Thymus (tissue), 11 donors: ENCODE results near the gene HS6ST3. TPM values are rescaled to one million over a fixed set of nuclear protein-coding genes. Genes with fewer than 3 reads are reported as not detected.

Experiments used
- DNase-seq, 9 donors: peaks; one replicate each; pipeline ENCODE4 v3.0.0-alpha.2; 2013; ENCODE audit warnings: low spot score in 9 of 9, low read depth in 6 of 9, missing footprints in 1 of 9
- H3K27ac ChIP-seq, 2 donors: one replicate each; pipeline ENCODE4 v1.5.1; 2013; ENCODE audit warnings: control low read depth in 1 of 2, low read depth in 1 of 2, low read length in 1 of 2, mild to moderate bottlenecking in 1 of 2, moderate library complexity in 1 of 2
- H3K27me3 ChIP-seq, 2 donors: one replicate each; pipeline ENCODE4 v1.5.1; 2013; ENCODE audit warnings: low read length in 1 of 2; ENCODE audit not compliant: control insufficient read depth in 2 of 2, insufficient read depth in 1 of 2
- H3K36me3 ChIP-seq, 2 donors: one replicate each; pipeline ENCODE4 v1.5.1; 2013; ENCODE audit warnings: low read length in 1 of 2, mild to moderate bottlenecking in 1 of 2, moderate library complexity in 1 of 2; ENCODE audit not compliant: control insufficient read depth in 2 of 2, insufficient read depth in 2 of 2
- H3K4me1 ChIP-seq, 2 donors: one replicate each; pipeline ENCODE4 v1.5.1; 2013; ENCODE audit warnings: low read length in 2 of 2; ENCODE audit not compliant: control insufficient read depth in 2 of 2, insufficient read depth in 2 of 2
- H3K4me3 ChIP-seq, 2 donors: one replicate each; pipeline ENCODE4 v1.5.1; 2013; ENCODE audit warnings: low read length in 2 of 2, control low read depth in 1 of 2, mild to moderate bottlenecking in 1 of 2
- H3K9me3 ChIP-seq, 2 donors: one replicate each; pipeline ENCODE4 v1.5.1; 2013; ENCODE audit warnings: low read length in 1 of 2, mild to moderate bottlenecking in 1 of 2; ENCODE audit not compliant: control insufficient read depth in 2 of 2, insufficient read depth in 1 of 2
- WGBS: extraction: QIAGEN DNeasy Blood & Tissue Kit; methylation state at CpG from one replicate; pipeline ENCODE4 v1.1.7; 2013; 5-methylcytosine and 5-hydroxymethylcytosine counted together
- polyA plus RNA-seq: library from polyadenylated mRNA; stranded (reverse); fragments of 200-250 nt; gene quantifications from one replicate; pipeline ENCODE4 v1.2.3, GENCODE V29; 2013
- total RNA-seq: library from RNA; stranded (reverse); fragments of 120-200 nt; gene quantifications from one replicate; pipeline ENCODE4 v1.2.4, GENCODE V29; 2013
- donor health status: healthy.

Gene HS6ST3
- total and polyA plus RNA-seq, 2 donors, result 0.05 to 0.07 TPM

DNA sequence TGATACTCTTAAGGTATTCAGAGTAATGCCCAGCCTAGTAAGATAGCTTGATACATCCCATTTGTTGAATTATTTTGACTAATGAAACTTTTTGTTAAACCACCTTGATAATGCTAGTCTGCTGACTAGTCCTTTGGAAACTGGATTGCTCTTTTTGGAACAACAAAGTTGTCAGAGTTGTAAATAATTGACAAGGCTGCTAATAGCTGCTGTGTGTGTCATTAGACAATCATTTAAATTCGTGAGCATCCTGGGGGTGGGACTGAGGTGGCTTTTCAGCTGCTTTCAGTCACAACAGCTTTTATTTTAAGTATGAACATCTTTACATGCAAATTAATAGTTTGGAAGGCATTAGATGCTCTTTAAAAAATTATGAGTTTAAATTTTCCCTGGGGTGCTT is 153.5 kb downstream of the HS6ST3 start:
- Histone ChIP-seq H3K4me3 (no peak overlapping the region), H3K27me3 (no peaks in the 10 kb centered on the region), H3K36me3 (no peaks in the 10 kb centered on the region), H3K9me3 (no peaks in the 10 kb centered on the region), H3K27ac (no peak overlapping the region), H3K4me1 (no peaks in the 10 kb centered on the region)
- WGBS, result 70% methylated on average over 1 of the region's 1 CpG
- DNase-seq, result no peak

DNA sequence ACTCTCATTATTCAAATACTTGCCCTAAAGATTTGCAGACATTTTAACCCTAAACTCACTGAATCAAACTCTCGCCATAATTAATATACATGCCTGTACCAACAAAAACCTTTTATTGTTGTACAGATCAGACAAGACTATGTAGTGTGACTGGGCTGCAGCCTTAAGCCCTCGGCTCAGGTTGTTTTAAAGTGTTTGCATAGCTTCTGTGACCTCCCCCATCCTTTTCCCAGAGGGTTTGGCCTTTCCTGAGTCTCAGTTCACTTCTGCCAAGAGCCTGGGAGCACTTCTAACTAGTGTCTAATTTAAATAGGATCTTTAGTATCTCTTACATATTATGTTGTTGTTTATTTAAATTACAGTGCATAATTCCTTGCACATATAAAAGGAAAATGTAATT is 158.2 kb downstream of the HS6ST3 start:
- 80% methylated on average over 2 of the region's 2 CpGs for WGBS
- H3K4me3 ChIP-seq, result no peak overlapping the region

DNA sequence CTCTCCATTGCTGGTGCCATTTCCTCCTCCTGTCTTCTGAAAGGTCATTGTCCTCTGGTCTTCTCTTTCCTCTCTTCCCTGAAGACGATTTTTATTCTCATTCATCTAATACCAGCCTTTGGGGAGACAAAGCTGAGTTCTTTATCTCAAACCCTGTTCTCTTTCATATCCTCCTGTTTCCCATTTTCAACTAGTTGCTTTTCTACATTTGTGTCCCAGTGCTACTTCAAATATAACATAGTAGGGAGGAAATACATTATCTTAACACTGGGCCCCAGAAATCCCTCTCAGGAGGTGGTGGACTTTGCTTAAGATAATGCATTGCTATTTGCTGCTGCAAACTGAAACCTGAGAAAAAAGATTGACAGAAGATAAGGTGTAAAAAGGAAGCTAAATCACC is 159.1 kb downstream of the HS6ST3 start:
- Histone ChIP-seq H3K4me3 (no peak overlapping the region), H3K27me3 (no peaks in the 10 kb centered on the region), H3K4me1 (no peaks in the 10 kb centered on the region), H3K36me3 (no peaks in the 10 kb centered on the region), H3K9me3 (no peaks in the 10 kb centered on the region), H3K27ac (no peak overlapping the region)
- WGBS, result 84% methylated on average over 1 of the region's 1 CpG
- DNase-seq, result no peak

More for the DNA sequence above, 158.2 kb downstream of the HS6ST3 start:
- Histone ChIP-seq H3K9me3 (no peaks in the 10 kb centered on the region), H3K36me3 (no peaks in the 10 kb centered on the region), H3K27me3 (no peaks in the 10 kb centered on the region), H3K4me1 (no peaks in the 10 kb centered on the region), H3K27ac (no peak overlapping the region)
- DNase-seq, result no peak

DNA sequence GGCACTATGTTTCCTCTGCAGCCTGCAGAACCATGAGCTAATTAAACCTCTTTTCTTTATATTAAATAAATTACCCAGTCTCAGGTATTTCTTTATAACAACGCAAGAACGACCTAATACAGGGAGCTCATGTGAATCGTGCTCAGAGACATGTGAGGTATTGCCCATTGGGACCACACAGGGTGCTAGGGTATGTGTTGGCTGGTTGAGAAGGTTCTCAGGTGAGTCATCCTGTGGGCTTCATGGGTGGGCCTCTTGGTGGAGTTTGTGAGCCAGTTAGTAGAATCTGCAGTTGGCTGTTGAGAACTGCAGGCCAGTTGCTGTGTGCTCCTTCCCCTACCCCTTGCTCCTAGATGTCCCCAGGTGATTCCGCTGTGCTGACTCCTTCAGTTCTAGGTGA is 163.0 kb downstream of the HS6ST3 start:
- H3K36me3 ChIP-seq, result no peaks in the 10 kb centered on the region
- WGBS, result 97% methylated on average over 4 of the region's 4 CpGs
- H3K9me3 ChIP-seq, result no peaks in the 10 kb centered on the region
- no peaks in the 10 kb centered on the region for H3K27me3 ChIP-seq
- no peak for DNase-seq
- H3K27ac ChIP-seq, result no peak overlapping the region
- no peak overlapping the region for H3K4me3 ChIP-seq
- no peaks in the 10 kb centered on the region for H3K4me1 ChIP-seq

DNA sequence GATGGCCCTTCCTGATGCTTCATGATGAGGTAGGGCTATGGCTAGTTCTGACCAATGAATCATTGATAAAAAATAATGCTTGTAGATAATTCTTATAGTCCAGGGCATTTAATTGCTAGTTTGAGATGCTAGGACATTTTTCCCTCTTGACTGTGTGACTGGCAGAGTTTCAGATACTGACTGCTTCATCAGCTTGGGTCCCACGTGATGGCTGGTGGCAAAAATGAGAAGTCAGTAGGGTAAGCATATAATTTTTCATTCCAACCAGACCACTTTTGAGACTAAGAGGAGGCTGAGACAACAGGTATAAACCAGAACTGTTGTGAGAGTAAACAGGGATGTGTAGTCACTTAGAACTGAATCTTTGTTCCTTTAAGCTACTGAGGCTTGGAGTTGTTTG is 183.3 kb downstream of the HS6ST3 start:
- no peak for DNase-seq
- H3K4me1 ChIP-seq, result no peaks in the 10 kb centered on the region
- H3K36me3 ChIP-seq, result no peaks in the 10 kb centered on the region
- no peaks in the 10 kb centered on the region for H3K9me3 ChIP-seq
- 75% methylated on average over 1 of the region's 1 CpG for WGBS
- H3K4me3 ChIP-seq, result no peak overlapping the region
- H3K27me3 ChIP-seq, result no peaks in the 10 kb centered on the region
- H3K27ac ChIP-seq, result no peak overlapping the region

DNA sequence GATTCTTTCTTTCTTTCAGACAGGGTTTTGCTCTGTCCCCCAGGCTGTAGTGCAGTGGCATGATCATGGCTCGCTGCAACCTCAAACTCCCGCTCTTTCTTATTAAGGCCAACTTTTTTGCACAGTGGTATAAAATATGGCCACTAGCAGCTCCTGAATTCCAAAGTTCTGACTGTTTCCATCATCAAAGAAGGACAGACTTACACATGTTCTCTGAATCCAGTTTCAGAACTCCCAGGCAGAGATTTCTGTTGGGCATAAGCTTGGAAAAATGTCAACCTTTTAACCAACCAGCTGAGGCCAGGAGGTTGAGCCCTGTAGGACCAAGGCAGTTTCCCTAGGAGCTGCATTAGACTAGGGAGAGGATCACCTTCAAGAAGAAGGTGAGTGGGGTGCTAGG is 184.1 kb downstream of the HS6ST3 start:
- Histone ChIP-seq H3K27ac (no peak overlapping the region), H3K9me3 (no peaks in the 10 kb centered on the region), H3K4me1 (no peaks in the 10 kb centered on the region), H3K27me3 (no peaks in the 10 kb centered on the region), H3K36me3 (no peaks in the 10 kb centered on the region), H3K4me3 (no peak overlapping the region)
- 97% methylated on average over 2 of the region's 2 CpGs for WGBS
- no peak for DNase-seq

DNA sequence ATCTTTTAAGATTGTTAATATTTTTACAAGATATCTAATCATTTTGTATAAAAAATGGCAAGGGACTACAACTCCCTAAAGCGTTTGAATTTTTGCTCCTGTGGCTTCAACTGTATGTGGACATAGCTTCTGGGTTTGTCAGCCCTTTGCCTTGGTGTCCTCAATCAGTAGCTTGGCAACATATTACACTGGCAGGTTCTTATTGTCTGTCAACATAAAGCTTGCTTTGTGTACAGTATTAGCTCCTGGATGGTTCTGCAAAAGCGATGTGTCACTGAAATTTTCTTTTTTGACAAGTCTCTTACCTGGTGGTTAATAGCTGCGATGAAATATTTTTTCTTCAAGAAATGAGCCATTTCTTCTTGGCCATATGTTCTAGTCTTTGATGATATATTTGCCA is 190.0 kb downstream of the HS6ST3 start:
- H3K4me1 ChIP-seq, result no peaks in the 10 kb centered on the region
- no peaks in the 10 kb centered on the region for H3K27me3 ChIP-seq
- H3K27ac ChIP-seq, result no peak overlapping the region
- WGBS, result 82% methylated on average over 3 of the region's 3 CpGs
- DNase-seq, result no peak
- H3K4me3 ChIP-seq, result no peak overlapping the region
- no peaks in the 10 kb centered on the region for H3K36me3 ChIP-seq
- no peaks in the 10 kb centered on the region for H3K9me3 ChIP-seq

DNA sequence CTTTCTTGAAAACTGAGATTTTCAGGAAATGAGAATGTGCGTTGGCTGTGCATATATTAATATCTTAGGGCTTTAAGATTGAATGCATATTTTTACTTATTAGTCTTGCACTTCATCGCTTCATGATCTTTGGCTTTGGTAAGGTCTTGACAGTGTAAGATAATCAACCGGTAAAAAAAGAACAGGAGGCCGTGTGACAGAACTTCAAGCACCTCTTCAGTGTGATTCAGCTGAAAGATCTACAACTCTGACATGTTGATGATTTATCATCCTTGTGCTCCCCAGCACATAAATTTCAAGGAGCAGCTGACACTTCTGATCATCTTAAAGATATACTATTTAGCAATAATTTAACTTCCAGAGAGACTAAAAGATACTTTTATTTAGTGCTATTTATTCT is 195.1 kb downstream of the HS6ST3 start:
- Histone ChIP-seq H3K27me3 (no peaks in the 10 kb centered on the region), H3K27ac (no peak overlapping the region), H3K4me1 (no peaks in the 10 kb centered on the region), H3K36me3 (no peaks in the 10 kb centered on the region), H3K4me3 (no peak overlapping the region), H3K9me3 (no peaks in the 10 kb centered on the region)
- WGBS, result 88% methylated on average over 4 of the region's 4 CpGs
- DNase-seq, result no peak

DNA sequence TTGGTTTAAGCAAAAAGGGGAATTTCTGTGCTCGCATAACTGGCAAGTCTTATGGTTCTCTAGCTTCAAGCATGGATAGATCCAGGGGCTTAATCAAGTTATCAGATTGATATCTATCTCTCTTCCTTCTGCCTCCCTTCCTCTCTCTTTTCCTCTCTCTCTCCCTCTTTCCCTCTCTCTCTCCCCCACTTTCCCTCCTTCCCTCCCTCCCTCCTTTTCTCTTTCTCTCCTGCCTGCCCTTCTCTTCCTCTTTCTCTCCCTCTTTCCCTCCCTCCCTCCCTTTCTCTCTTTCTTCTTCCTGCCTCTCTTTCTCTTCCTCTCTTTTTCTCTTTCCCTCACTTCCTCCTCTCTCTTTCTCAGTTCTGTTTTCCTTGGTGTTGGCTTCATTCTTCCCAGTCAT is 195.8 kb downstream of the HS6ST3 start:
- DNase-seq, result no peak
- Histone ChIP-seq H3K9me3 (no peaks in the 10 kb centered on the region), H3K4me1 (no peaks in the 10 kb centered on the region), H3K4me3 (no peak overlapping the region), H3K27ac (no peak overlapping the region), H3K27me3 (no peaks in the 10 kb centered on the region), H3K36me3 (no peaks in the 10 kb centered on the region)
- 95% methylated on average over 1 of the region's 1 CpG for WGBS
